Stimulated activated CD4-positive, alpha-beta T cell treated with anti-CD3 and anti-CD28 coated beads, TNF-alpha, amount 100 ng/mL, for 24 hours (primary cell): ENCODE measurements around the gene PLP2.
"Not testable (repeated sequence)": the region's sequence is repeated elsewhere in the genome, so short reads cannot be mapped to it uniquely, and the experiment has no call there.

Experiments used
- DNase-seq, 3 experiments: peaks; one replicate each; pipeline ENCODE4 v3.0.0-alpha.2; 2020; ENCODE audit warnings: low read depth in 3 of 3

The PLP2 gene

DNA sequence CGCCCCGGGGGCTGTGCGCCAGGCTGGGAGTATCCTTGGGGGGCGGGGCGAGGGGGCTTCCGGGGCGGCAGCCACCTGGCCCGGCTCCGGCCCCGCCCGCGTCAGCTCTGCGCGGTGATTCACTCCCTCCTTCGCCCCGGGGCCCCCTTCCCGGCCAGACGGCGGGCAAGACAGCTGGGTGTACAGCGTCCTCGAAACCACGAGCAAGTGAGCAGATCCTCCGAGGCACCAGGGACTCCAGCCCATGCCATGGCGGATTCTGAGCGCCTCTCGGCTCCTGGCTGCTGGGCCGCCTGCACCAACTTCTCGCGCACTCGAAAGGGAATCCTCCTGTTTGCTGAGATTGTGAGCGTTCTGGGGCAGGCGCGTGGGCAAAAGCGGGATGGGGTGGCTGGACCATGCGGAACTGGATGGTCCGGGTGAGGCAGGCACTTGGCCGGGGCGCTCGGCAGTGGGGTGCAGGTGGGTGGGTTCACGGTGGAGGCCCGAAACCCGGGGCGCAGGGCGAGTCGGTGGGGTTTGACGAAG lies at the start of gene PLP2:
Gene PLP2, plus strand, starts transcription at position 147 of the 528 bp plus-strand sequence. Its CDS starts 103 bp downstream, at position 250.
- DNase-seq = peak; percentile 52 to 75 (median 56)

GRCh38 chrX:49122499-49122898 lies 49.2 kb upstream of the PLP2 start:
- DNase-seq = no peak

DNA sequence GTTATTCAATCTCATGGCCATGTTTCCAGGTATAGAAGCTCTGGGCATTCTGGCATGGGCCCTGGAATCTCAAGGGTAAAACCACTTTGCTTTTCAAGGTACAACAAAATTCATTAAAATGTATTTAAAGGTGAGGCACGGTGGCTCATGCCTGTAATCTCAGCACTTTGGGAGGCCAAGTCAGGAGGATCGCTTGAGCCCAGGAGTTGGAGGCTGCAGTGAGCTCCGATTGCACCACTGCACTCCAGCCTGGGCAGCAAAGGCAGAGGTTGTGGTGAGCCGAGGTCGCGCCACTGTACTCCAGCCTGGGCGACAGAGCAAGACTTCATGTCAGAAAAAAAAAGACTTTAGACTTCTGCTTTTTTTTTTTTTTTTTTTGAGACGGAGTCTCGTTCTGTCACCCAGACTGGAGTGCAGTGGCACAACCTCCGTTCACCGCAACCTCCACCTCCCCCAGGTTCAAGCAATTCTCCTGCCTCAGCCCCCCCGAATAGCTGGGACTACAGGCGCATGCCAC lies 43.9 kb upstream of the PLP2 start:
- not testable (repeated sequence) for DNase-seq

- no peak for DNase-seq
These were observed 42.3 kb upstream of the PLP2 start for GRCh38 chrX:49129427-49129826.

GRCh38 chrX:49132275-49132674 lies 39.4 kb upstream of the PLP2 start:
- not testable (repeated sequence) for DNase-seq

DNA sequence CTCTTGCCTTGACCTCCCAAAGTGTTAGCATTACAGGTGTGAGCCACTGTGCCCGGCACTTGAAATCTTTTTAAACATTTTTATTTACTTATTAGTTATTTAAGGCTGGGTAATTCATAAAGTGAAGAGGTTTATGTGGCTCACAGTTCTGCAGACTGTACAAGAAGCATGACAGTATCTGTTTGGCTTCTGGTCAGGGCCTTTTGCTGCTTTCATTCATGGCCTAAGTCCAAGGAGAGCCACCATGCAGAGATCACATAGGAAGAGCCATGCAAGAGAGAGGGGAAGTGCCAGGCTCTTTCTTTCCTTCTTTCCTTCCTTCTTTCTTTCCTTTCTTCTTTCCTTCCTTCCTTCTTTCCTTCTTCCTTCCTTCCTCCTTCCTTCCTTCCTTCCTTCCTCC lies 37.9 kb upstream of the PLP2 start:
- DNase-seq = no peak

DNA sequence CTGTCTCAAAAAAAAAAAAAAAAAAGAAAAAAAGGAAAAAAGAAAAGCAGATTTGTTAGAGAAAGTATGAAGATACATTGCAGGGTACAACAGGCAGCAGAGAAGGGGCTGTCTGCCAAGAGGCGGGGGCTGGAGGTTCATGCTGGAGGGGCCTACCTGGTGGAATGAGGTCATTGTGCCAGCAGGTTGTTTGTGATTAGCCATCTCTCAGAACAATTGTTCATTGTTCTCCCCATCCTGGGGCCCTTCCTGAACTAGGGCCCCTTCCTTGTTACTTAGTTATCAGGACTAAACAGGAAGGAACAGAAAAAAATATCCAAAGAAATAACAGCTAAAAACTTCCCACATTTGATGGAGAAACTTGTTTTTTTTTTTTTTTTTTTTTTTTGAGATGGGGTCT lies 34.2 kb upstream of the PLP2 start:
- no peak for DNase-seq

DNA sequence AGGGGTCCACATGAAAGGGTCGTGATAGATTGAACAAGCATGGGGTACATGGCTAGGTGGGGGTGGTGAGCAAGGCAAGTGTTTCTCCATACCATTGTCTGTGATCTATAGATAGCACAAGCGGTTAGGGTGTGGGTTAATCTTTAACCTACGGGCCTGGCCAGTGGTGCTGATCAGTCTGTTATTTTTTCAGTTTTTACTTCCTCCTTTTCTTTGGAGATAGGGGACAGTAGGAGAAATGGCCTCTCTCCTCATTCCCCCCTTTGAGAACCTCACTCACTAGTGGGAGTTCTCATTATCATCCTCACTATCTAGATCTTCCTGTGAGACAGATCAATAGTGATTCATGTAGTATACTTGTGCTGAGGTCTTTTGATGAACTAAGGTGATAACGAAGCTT lies 32.0 kb upstream of the PLP2 start:
- no peak for DNase-seq

DNA sequence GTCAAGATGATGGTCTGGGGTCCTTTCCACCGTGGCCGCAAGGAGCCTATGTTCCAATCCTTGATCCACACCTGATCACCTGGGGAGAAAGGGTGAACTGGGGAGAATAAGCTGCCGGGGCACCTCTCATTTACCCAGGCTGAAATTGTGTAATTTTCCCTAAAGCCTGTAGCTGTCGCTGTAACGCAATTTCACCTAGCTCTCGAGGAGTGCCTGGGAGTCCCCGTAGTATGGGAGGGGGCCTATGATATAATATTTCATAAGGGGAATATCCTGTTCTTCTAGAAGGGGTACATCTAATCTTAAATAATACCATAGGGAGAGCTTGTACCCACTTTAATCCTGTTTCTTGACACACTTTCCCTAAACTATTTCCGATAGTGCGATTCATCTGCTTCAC lies 29.4 kb upstream of the PLP2 start:
- not testable (repeated sequence) for DNase-seq

DNA sequence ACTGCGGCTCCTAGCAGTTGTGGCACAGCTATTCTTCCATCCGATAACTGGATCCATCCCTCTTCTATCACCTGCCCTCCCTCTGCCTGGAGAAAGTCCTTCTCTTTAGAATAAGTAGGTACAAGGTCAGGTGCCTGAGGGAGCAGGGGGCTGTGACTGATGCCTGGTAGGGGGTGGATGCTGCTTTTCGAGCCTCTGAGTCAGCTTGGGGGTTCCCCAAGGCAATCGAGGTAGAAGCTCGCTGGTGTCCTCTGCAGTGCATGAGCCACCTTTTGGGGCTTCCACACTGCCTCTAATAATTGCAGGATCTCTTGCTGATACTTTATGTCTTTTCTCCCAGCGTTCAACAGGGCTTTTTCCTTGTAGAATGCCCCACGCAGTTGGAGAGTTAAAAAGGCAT lies 28.5 kb upstream of the PLP2 start:
- not testable (repeated sequence) for DNase-seq

- DNase-seq = no peak
These were observed 24.4 kb upstream of the PLP2 start for GRCh38 chrX:49147282-49147681.

GRCh38 chrX:49147936-49148335 lies 23.8 kb upstream of the PLP2 start:
- no peak for DNase-seq

DNA sequence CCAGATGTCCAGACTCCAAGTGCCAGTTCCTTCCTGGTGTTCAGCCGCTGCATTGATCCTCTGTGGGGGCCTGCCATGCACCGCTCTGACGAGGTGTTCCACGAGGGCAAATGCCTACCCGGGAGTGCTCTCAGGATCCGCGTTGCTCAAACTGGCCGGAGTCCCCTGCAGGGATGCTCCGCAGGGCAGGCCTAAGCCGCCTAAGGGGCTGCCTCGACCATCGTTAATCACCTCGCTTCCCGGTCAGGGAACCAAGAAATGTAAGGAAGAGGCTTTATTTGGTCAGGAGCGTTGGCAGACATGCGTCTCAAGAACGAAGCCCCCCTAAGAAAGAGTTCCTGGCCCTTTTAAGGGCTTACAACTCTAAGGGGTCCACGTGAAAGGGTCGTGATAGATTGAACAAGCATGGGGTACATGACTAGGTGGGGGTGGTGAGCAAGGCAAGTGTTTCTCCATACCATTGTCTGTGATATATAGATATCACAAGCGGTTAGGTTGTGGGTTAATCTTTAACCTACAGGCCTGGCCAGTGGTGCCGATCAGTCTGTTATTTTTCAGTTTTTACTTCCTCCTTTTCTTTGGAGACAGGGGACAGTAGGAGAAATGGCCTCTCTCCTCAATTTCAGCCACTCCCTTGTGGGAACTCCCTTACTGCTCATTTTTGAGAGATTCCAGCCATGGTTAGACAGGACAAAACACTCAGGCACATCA lies 23.2 kb upstream of the PLP2 start:
- not testable (repeated sequence) for DNase-seq

- not testable (repeated sequence) for DNase-seq
These were observed 22.4 kb upstream of the PLP2 start for GRCh38 chrX:49149291-49149690.

DNA sequence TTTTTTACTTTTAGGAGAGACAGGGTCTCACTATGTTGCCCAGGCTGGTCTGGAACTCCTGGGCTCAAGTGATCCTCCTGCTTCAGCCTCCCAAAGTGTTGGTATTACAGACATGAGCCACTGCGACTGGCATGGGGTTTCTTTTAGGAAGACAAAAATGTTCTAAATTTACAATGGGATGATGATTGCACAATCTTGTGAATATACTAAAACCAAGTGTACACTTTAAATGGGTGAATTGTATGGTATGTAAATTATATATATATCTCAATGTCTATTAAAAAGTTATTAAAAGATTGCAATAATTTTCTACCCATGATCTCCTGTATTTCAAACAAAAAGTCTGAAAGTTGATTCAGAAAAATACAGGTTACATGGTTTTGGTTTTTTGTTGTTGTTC lies 18.2 kb upstream of the PLP2 start:
- DNase-seq = no peak

DNA sequence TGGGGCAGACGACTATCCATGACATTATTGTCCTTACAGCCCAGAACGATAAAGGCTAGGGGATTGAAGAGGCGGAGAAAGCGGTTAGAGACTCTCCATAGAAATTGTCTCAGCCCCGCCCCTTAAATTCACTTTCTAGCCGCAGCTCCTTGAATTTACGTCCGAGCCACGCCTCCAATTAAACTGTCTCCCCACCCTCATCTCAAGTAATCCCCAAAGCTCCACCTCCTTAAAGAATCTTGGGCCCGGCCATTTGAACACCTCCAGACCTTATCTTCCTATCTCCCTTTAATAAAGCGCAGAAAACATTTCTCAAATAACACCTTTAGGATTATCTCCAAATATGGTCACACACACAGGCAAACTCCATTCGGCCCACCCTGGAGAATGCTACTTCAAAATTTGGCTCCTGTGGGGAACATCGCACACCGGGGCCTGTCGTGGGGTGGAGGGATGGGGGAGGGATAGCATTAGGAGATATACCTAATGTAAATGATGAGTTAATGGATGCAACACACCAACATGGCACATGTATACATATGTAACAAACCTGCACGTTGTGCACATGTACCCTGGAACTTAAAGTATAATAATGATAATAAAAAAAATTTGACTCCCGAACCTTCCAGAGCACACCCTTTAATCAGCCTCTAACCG lies 16.3 kb upstream of the PLP2 start:
- peak in 1 of 3 experiments; percentile 39 for DNase-seq

- DNase-seq = peak; percentile 56 to 83 (median 67)
These were observed 15.5 kb upstream of the PLP2 start for GRCh38 chrX:49155900-49156837.

- DNase-seq = no peak
These were observed 14.5 kb upstream of the PLP2 start for GRCh38 chrX:49157194-49157593.

GRCh38 chrX:49160908-49161307 lies 10.8 kb upstream of the PLP2 start:
- DNase-seq = no peak

GRCh38 chrX:49161632-49162031 lies 10.1 kb upstream of the PLP2 start:
- DNase-seq = no peak

GRCh38 chrX:49162620-49163019 lies 9.1 kb upstream of the PLP2 start, which contains the start of gene MAGIX:
Gene MAGIX, plus strand, starts transcription at chrX:49162758. Its CDS starts 132 bp downstream, at chrX:49162890.
- DNase-seq = no peak
